ENCODE measurements around the gene SLC35B3.

The SLC35B3 gene

GRCh38 chr6:8478418-8478817, 43.1 kb upstream of the SLC35B3 start:
- H3F3A ChIP-seq (ENCODE audit: insufficient read depth, low read length): no peaks in the 10 kb centered on the region
- no peak overlapping the region for H3K4me2 ChIP-seq (ENCODE audit: low read length)
- H3K36me3 ChIP-seq (ENCODE audit: insufficient read depth, low read length): no peaks in the 10 kb centered on the region
- no peaks in the 10 kb centered on the region for H3K9me3 ChIP-seq (ENCODE audit: low read length)
- H3K27ac ChIP-seq (ENCODE audit: low read depth, low read length, poor library complexity, severe bottlenecking): no peak overlapping the region
- no peaks in the 10 kb centered on the region for H3K4me1 ChIP-seq (ENCODE audit: insufficient read depth, low read length, severe bottlenecking)
- H2AFZ ChIP-seq (ENCODE audit: low read length): no peak overlapping the region
- no peaks in the 10 kb centered on the region for H3K79me2 ChIP-seq (ENCODE audit: insufficient read depth, low read length)
- no peaks in the 10 kb centered on the region for H3K9me2 ChIP-seq (ENCODE audit: low read depth, low read length)
- no peak overlapping the region for H3K9ac ChIP-seq (ENCODE audit: low read length)
- no peaks in the 10 kb centered on the region for H4K20me1 ChIP-seq (ENCODE audit: insufficient read depth, low read length)
- no peak for TF ChIP-seq EZH2 (IDR thresholded peaks at IDR 0.05; ENCODE audit: borderline replicate concordance, low read length)
- TF ChIP-seq, protein P1, sequence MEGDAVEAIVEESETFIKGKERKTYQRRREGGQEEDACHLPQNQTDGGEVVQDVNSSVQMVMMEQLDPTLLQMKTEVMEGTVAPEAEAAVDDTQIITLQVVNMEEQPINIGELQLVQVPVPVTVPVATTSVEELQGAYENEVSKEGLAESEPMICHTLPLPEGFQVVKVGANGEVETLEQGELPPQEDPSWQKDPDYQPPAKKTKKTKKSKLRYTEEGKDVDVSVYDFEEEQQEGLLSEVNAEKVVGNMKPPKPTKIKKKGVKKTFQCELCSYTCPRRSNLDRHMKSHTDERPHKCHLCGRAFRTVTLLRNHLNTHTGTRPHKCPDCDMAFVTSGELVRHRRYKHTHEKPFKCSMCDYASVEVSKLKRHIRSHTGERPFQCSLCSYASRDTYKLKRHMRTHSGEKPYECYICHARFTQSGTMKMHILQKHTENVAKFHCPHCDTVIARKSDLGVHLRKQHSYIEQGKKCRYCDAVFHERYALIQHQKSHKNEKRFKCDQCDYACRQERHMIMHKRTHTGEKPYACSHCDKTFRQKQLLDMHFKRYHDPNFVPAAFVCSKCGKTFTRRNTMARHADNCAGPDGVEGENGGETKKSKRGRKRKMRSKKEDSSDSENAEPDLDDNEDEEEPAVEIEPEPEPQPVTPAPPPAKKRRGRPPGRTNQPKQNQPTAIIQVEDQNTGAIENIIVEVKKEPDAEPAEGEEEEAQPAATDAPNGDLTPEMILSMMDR (IDR thresholded peaks at IDR 0.05; ENCODE audit: low read length): no peak
- H3K4me3 ChIP-seq (ENCODE audit: low read depth, low read length, poor library complexity, severe bottlenecking): no peak overlapping the region
- H3K27me3 ChIP-seq (ENCODE audit: insufficient read depth, low read length): no peaks in the 10 kb centered on the region

GRCh38 chr6:8476656-8477055, 41.3 kb upstream of the SLC35B3 start:
- H4K20me1 ChIP-seq (ENCODE audit: insufficient read depth, low read length): no peaks in the 10 kb centered on the region
- H3K4me1 ChIP-seq (ENCODE audit: insufficient read depth, low read length, severe bottlenecking): no peaks in the 10 kb centered on the region
- no peak overlapping the region for H3K4me2 ChIP-seq (ENCODE audit: low read length)
- no peak overlapping the region for H2AFZ ChIP-seq (ENCODE audit: low read length)
- no peaks in the 10 kb centered on the region for H3K27me3 ChIP-seq (ENCODE audit: insufficient read depth, low read length)
- no peaks in the 10 kb centered on the region for H3F3A ChIP-seq (ENCODE audit: insufficient read depth, low read length)
- no peak overlapping the region for H3K9ac ChIP-seq (ENCODE audit: low read length)
- H3K27ac ChIP-seq (ENCODE audit: low read depth, low read length, poor library complexity, severe bottlenecking): no peak overlapping the region
- H3K9me3 ChIP-seq (ENCODE audit: low read length): no peaks in the 10 kb centered on the region
- H3K9me2 ChIP-seq (ENCODE audit: low read depth, low read length): no peaks in the 10 kb centered on the region
- no peaks in the 10 kb centered on the region for H3K79me2 ChIP-seq (ENCODE audit: insufficient read depth, low read length)
- TF ChIP-seq EZH2 (IDR thresholded peaks at IDR 0.05; ENCODE audit: borderline replicate concordance, low read length): no peak
- TF ChIP-seq, protein P1 (IDR thresholded peaks at IDR 0.05; ENCODE audit: low read length): no peak
- H3K4me3 ChIP-seq (ENCODE audit: low read depth, low read length, poor library complexity, severe bottlenecking): no peak overlapping the region
- no peaks in the 10 kb centered on the region for H3K36me3 ChIP-seq (ENCODE audit: insufficient read depth, low read length)

GRCh38 chr6:8468552-8469356, 33.4 kb upstream of the SLC35B3 start:
- no peaks in the 10 kb centered on the region for H3K79me2 ChIP-seq (ENCODE audit: insufficient read depth, low read length)
- H3K4me1 ChIP-seq (ENCODE audit: insufficient read depth, low read length, severe bottlenecking): no peaks in the 10 kb centered on the region
- H4K20me1 ChIP-seq (ENCODE audit: insufficient read depth, low read length): no peaks in the 10 kb centered on the region
- H3K4me2 ChIP-seq (ENCODE audit: low read length): no peak overlapping the region
- H3K9me2 ChIP-seq (ENCODE audit: low read depth, low read length): no peaks in the 10 kb centered on the region
- H3F3A ChIP-seq (ENCODE audit: insufficient read depth, low read length): no peaks in the 10 kb centered on the region
- no peaks in the 10 kb centered on the region for H3K27me3 ChIP-seq (ENCODE audit: insufficient read depth, low read length)
- no peaks in the 10 kb centered on the region for H3K9me3 ChIP-seq (ENCODE audit: low read length)
- no peak overlapping the region for H2AFZ ChIP-seq (ENCODE audit: low read length)
- no peak overlapping the region for H3K9ac ChIP-seq (ENCODE audit: low read length)
- H3K36me3 ChIP-seq (ENCODE audit: insufficient read depth, low read length): no peaks in the 10 kb centered on the region
- no peak overlapping the region for H3K4me3 ChIP-seq (ENCODE audit: low read depth, low read length, poor library complexity, severe bottlenecking)
- no peak overlapping the region for H3K27ac ChIP-seq (ENCODE audit: low read depth, low read length, poor library complexity, severe bottlenecking)
- no peak for TF ChIP-seq EZH2 (IDR thresholded peaks at IDR 0.05; ENCODE audit: borderline replicate concordance, low read length)
- TF ChIP-seq, protein P1 (IDR thresholded peaks at IDR 0.05; ENCODE audit: low read length): no peak

Measured in OCI-LY1 (cell line).